Measurements from ENCODE around the gene UBE2D2.
"Not testable (repeated sequence)": the region's sequence is repeated elsewhere in the genome, so short reads cannot be mapped to it uniquely, and the experiment has no call there.

UBE2D2 gene

GRCh38 chr5:139524446-139524845, 36.7 kb upstream of the UBE2D2 start:
- TF ChIP-seq OSR1 (CRISPR knock-in tag; IDR thresholded peaks at IDR 0.05), result no peak
- no peak for ATAC-seq

DNA sequence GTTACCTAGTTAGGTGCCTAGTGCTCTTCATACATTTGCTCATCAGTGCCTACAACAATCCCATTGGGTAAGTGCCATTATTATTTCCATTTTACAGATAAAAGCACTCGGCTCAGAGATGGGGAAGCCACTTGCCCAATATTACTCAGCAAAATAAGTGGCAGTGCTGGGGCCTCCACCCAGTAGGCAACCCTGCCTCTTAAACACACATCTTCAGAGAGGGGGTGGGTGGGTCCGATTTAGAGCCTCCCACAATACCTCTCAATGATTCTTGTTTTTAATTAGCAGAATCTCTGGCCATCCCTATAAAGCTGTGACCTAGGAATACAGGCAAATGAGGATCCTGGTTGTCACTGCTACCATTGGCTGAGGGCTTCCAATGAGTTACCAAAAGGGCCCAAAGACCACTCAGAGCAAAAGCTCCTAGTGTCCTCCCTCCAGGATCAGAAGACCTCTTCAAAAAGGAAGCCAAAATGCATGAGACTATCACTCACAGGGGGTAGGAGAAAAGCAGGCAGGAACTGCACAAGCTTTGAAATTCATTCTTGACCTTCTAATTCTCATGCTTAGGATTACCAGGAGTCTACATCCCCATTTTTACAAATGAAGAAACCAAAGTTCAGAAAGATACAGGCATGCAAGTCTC, 36.1 kb upstream of the UBE2D2 start:
- TF ChIP-seq SNAI2 (CRISPR knock-in tag; IDR thresholded peaks at IDR 0.05) (no peak), ZNF70 (CRISPR knock-in tag; IDR thresholded peaks at IDR 0.05) (no peak), ZFP30 (CRISPR knock-in tag; IDR thresholded peaks at IDR 0.05) (no peak), ZNF8 (CRISPR knock-in tag; IDR thresholded peaks at IDR 0.05) (no peak), TCF4 (CRISPR knock-in tag; IDR thresholded peaks at IDR 0.05; ENCODE audit: borderline replicate concordance) (no peak), GLIS3 (CRISPR knock-in tag; IDR thresholded peaks at IDR 0.05) (no peak), RARB (CRISPR knock-in tag; IDR thresholded peaks at IDR 0.05) (no peak), OSR1 (CRISPR knock-in tag; IDR thresholded peaks at IDR 0.05) (no peak)
- TF ChIP-seq, protein P1, sequence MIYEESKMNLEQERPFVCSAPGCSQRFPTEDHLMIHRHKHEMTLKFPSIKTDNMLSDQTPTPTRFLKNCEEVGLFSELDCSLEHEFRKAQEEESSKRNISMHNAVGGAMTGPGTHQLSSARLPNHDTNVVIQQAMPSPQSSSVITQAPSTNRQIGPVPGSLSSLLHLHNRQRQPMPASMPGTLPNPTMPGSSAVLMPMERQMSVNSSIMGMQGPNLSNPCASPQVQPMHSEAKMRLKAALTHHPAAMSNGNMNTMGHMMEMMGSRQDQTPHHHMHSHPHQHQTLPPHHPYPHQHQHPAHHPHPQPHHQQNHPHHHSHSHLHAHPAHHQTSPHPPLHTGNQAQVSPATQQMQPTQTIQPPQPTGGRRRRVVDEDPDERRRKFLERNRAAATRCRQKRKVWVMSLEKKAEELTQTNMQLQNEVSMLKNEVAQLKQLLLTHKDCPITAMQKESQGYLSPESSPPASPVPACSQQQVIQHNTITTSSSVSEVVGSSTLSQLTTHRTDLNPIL (CRISPR knock-in tag; IDR thresholded peaks at IDR 0.05; ENCODE audit: low read depth), result no peak
- TF ChIP-seq, protein P2, sequence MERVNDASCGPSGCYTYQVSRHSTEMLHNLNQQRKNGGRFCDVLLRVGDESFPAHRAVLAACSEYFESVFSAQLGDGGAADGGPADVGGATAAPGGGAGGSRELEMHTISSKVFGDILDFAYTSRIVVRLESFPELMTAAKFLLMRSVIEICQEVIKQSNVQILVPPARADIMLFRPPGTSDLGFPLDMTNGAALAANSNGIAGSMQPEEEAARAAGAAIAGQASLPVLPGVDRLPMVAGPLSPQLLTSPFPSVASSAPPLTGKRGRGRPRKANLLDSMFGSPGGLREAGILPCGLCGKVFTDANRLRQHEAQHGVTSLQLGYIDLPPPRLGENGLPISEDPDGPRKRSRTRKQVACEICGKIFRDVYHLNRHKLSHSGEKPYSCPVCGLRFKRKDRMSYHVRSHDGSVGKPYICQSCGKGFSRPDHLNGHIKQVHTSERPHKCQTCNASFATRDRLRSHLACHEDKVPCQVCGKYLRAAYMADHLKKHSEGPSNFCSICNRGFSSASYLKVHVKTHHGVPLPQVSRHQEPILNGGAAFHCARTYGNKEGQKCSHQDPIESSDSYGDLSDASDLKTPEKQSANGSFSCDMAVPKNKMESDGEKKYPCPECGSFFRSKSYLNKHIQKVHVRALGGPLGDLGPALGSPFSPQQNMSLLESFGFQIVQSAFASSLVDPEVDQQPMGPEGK (CRISPR knock-in tag; IDR thresholded peaks at IDR 0.05; ENCODE audit: borderline replicate concordance), result no peak
- ATAC-seq, result no peak

- ATAC-seq, result not testable (repeated sequence)
Measured at GRCh38 chr5:139525586-139526308, 35.4 kb upstream of the UBE2D2 start.

GRCh38 chr5:139526309-139527089, 34.6 kb upstream of the UBE2D2 start:
- not testable (repeated sequence) for ATAC-seq

GRCh38 chr5:139527090-139527470, 34.1 kb upstream of the UBE2D2 start:
- ATAC-seq, result not testable (repeated sequence)

DNA sequence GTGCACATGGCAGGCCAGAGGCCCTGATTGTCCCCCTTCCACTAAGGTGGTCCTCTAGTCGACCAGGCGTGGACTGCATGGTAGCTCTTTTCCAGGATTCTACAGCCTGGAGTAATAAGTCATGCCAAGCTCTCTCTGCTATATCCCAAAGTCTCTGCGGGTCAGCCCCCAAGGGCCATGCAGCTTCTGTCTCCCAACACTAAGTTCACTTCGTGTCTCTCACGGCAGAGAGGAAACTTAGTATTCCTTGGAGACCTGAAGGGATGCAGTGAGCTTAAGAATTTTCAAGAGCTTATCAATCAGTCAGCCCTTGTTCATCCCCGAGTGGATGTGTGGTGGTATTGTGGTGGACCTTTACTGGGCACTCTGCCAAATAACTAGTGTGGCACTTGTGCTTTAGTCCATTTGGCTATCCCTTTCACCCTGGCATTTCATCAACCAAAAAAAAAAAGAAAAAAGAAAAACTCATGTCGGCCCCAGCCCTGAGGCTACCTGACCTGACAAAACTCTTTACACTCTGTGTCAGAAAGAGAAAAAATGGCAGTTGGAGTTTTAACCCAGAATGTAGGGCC, 33.2 kb upstream of the UBE2D2 start:
- not testable (repeated sequence) for ATAC-seq

GRCh38 chr5:139528695-139529094, 32.4 kb upstream of the UBE2D2 start:
- ATAC-seq, result not testable (repeated sequence)

DNA sequence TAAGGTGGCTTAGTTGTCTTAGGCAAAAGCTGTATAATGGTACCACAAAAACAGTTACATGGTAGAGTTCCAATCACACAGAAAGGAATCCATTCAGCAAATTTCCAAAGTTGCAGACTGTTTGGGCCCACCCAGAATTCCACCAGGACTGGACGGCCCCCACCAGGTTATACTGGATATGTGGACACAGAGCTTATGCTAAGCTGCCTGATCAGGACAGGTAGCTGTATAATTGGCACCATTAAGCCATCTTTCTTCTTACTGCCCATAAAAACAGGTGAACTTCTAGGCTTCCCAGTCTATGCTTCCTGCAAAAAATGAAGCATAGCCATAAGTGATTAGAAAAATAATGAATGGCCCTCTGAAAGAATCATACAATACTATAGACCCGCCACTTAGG, 31.1 kb upstream of the UBE2D2 start:
- not testable (repeated sequence) for ATAC-seq

- no peak for ATAC-seq
- TF ChIP-seq, protein P1 (CRISPR knock-in tag; IDR thresholded peaks at IDR 0.05; ENCODE audit: low read depth), result no peak
Measured at GRCh38 chr5:139531772-139532169, 29.4 kb upstream of the UBE2D2 start.

All from SK-N-SH treated with all-trans-retinoic acid at 6 μM for 48 hours (cell line).